BJ (cell line): ENCODE data around the gene ARHGAP42. TPM values are rescaled to one million over a fixed set of nuclear protein-coding genes. Genes with fewer than 3 reads are reported as not detected.
"Not testable (repeated sequence)": the region's sequence is repeated elsewhere in the genome, so short reads cannot be mapped to it uniquely, and the experiment has no call there.

Experiments used
- CTCF ChIA-PET: fragments of 350-600 bp; formaldehyde crosslinking; extraction: SDS; loops from one replicate; lab custom pipeline; 2021; ENCODE audit warnings: antibody characterized with exemption, inconsistent platforms; lab: Yijun Ruan, JAX
- POLR2A ChIA-PET: fragments of 300-600 bp; sonication (Branson Sonifier 250); formaldehyde crosslinking; extraction: SDS; loops from one replicate; lab custom pipeline; 2021; ENCODE audit warnings: antibody characterized with exemption; lab: Charles Lee
- DNase-seq: peaks from one replicate; pipeline ENCODE4 v3.0.0-alpha.2; 2011; ENCODE audit warnings: low read depth
- H3K27me3 ChIP-seq: 2 replicates; pipeline ENCODE4 v1.6.0; 2011; ENCODE audit warnings: low read length; ENCODE audit not compliant: control insufficient read depth, insufficient read depth
- H3K36me3 ChIP-seq: 2 replicates; pipeline ENCODE4 v1.5.1; 2011; ENCODE audit warnings: low read length; ENCODE audit not compliant: control insufficient read depth, insufficient read depth
- H3K4me3 ChIP-seq: 2 replicates; pipeline ENCODE4 v1.5.1; 2011; ENCODE audit warnings: low read depth, mild to moderate bottlenecking, control low read depth, low read length
- CTCF ChIP-seq: IDR thresholded peaks from 2 replicates; pipeline ENCODE4 v1.5.1; 2011; ENCODE audit warnings: low read depth, mild to moderate bottlenecking, control low read depth, inconsistent platforms, low read length, moderate library complexity; ENCODE audit not compliant: insufficient read depth
- polyA plus RNA-seq: library from polyadenylated mRNA; depleted of rRNA; stranded (reverse); fragments of >200 nt; gene quantifications from 2 replicates; pipeline ENCODE4 v1.2.3, GENCODE V29; 2011

The ARHGAP42 gene
- polyA plus RNA-seq, 1 experiment, result 0.76 TPM

- no peak overlapping the region for H3K4me3 ChIP-seq
- TF ChIP-seq CTCF, result no peak
- ChIA-PET POLR2A (no interaction called here), CTCF (no interaction called here)
- H3K27me3 ChIP-seq, result no peaks in the 10 kb centered on the region; the same call in 1 of the 2 replicates
- no peak for DNase-seq
- H3K36me3 ChIP-seq, result no peaks in the 10 kb centered on the region
These were observed 324.8 kb downstream of the ARHGAP42 start for GRCh38 chr11:101011881-101012280.

- POLR2A ChIA-PET, CTCF ChIA-PET, H3K4me3 ChIP-seq, H3K36me3 ChIP-seq, H3K27me3 ChIP-seq, DNase-seq: not testable (repeated sequence)
These were observed 326.6 kb downstream of the ARHGAP42 start for GRCh38 chr11:101013702-101014101.

- no peak for TF ChIP-seq CTCF
- ChIA-PET POLR2A (no interaction called here), CTCF (interaction anchor here (1.5 kb wide), 1 partner anchor 13 kb away, joined by 3 read pairs; no protein-coding TSS in a partner anchor)
- no peaks in the 10 kb centered on the region for H3K36me3 ChIP-seq
- H3K4me3 ChIP-seq, result no peak overlapping the region
- H3K27me3 ChIP-seq, result no peaks in the 10 kb centered on the region; the same call in 1 of the 2 replicates
- no peak for DNase-seq
These were observed 327.7 kb downstream of the ARHGAP42 start for GRCh38 chr11:101014600-101015285.

- no peak overlapping the region for H3K4me3 ChIP-seq
- TF ChIP-seq CTCF, result no peak
- ChIA-PET POLR2A (no interaction called here), CTCF (no interaction called here)
- H3K36me3 ChIP-seq, result no peaks in the 10 kb centered on the region
- no peaks in the 10 kb centered on the region for H3K27me3 ChIP-seq
- DNase-seq, result no peak
These were observed 332.8 kb downstream of the ARHGAP42 start for GRCh38 chr11:101019870-101020269.

- no peaks in the 10 kb centered on the region for H3K27me3 ChIP-seq
- no peak overlapping the region for H3K4me3 ChIP-seq
- ChIA-PET CTCF (no interaction called here), POLR2A (no interaction called here)
- H3K36me3 ChIP-seq, result no peaks in the 10 kb centered on the region
- TF ChIP-seq CTCF, result no peak
- DNase-seq, result no peak
These were observed 335.2 kb downstream of the ARHGAP42 start for GRCh38 chr11:101022256-101022655.

- TF ChIP-seq CTCF, result no peak
- Histone ChIP-seq H3K4me3 (no peak overlapping the region), H3K27me3 (no peaks in the 10 kb centered on the region), H3K36me3 (no peaks in the 10 kb centered on the region)
- ChIA-PET CTCF (no interaction called here), POLR2A (no interaction called here)
- no peak for DNase-seq
These were observed 341.6 kb downstream of the ARHGAP42 start for GRCh38 chr11:101028644-101029043.
